D341Med (cell line): ENCODE data around the gene TEAD1.
A peak's percentile ranks its signal among the peaks of the same experiment; 100 is the strongest.

Experiments used
- DNase-seq: peaks from one replicate; pipeline ENCODE4 v3.0.0; 2012; ENCODE audit warnings: low spot score

TEAD1 gene

GRCh38 chr11:12900496-12900895, 226.3 kb downstream of the TEAD1 start:
- DNase-seq = no peak

DNA sequence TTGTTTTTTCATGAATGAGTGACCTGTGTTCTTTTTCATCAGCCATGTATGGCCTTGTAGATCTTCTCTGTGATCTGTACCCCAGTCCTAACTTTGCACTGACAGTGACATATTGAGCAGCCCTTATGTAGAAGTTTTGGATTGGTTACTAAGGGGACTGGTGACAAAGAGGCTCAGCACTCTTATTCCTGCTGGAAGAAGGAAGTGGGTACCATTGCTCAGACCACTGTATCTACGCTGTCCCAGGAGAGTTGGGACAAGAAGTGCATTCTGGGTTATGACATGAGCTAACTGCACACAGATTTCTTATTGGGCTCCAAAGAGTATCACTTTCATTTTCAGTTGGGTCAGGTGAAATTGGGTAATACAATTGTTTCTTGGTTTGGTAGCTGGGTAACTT, 227.1 kb downstream of the TEAD1 start:
- DNase-seq = no peak

DNA sequence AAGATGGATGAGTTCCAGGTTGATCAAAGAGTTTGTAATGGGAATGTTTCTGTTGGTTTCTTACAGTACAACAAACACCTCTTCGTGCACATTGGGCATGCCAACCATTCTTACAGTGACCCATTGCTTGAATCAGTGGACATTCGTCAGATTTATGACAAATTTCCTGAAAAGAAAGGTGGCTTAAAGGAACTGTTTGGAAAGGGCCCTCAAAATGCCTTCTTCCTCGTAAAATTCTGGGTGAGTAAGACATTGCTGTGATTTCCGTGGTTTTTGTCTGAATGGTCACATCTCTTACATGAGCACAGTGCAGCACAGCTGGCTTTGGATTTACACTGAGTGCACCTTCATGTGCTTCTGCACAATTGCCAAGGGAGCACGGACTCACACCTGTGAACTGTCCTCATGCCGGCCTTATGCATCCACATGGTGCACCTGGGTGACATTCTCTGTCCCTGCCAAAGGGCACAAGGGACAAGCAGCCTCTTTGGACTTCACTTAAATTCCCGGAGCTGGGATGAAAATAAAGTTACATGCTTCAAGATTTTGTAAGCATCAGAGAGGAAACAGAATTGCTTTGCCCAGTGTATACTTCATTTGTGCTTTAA, 227.8 kb downstream of the TEAD1 start:
- no peak for DNase-seq

DNA sequence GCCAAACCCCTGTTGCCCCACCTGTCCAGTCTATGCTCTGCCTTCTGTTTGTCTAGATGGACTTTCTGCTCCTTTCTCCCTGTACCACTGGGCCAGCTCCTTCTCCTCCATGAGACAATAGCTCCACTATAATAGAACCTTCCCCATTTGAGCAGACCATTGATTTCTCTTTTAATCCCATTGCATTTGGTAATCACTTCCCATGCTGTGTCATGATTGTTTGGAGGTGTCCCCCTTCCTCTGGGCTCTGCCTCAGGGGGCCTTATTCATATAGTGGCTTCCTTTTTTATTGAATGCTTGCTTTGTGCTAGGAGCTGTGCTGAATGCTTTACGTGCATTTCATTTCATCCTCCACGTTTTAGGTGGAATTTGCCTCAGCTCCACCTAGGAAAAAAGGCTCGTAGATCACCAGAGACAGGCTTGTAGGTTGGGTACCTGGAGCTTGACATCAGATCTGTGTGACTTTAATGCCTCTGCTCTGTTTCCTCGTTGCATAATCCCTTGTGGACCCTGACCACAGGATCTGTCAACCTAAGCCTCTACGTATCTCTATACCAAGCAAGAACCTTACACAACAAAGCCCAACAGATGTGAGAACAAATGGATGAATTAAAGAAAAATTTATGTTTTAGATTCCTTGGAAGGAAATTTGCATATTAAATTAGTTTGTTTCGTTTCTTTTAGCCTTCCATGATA, 228.7 kb downstream of the TEAD1 start:
- no peak for DNase-seq

DNA sequence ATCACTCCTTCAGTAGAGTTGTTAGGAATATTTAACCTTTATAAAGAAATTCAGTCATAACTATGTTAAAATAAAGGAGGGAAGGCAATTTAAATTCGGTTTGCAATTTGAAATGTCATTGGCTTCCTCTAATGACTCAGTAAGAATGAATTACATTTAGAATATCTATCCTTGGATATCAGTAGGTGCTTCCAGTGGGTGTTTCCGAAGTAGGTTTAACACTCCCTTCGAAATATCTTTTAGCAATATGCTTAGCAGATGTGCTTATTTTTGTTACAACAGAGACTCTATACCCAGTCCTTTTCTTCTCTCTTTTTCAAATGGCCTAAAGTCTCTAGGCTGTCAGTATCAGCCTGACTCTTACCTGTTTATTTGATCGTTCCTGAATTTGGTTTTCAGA, 231.2 kb downstream of the TEAD1 start:
- DNase-seq = no peak

DNA sequence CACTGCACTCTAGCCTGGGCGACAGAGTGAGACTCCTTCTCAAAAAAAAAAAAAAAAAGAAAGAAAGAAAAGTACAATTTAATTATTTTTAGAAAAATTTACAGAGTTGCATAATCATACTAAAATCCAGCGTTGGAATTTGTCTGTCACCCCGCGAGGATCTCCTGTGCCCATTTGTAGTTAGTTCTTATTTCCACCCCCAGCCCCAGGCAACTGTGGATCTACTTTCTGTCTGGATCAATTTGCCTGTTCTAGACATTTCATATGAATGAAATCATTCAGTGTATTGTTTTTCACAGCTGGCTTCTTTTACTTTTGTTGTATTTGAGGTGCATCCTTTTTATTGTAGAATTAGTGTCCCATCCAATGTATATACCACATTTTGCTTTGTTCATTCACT, 232.3 kb downstream of the TEAD1 start:
- no peak for DNase-seq

DNA sequence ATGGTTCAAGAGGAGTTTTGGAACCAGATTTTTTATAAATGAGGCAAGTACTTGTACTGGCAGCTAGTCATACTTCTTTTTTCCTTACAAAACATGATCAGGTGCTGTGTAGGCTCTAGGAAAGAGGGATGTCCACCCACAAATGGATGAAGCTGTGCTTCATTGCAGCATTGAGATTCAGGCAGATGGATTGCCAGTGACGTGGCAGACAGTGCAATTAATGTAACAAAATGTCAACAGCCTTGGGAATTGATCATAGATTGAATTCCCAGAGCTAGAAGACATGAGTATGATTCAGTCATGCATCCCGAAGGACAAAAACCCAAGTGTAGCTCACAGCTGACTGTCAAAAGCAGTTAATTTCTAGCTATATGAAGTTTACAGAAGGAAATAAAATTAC, 235.7 kb downstream of the TEAD1 start:
- no peak for DNase-seq

GRCh38 chr11:12914400-12914912, 240.2 kb downstream of the TEAD1 start:
- peak; percentile 82 for DNase-seq

DNA sequence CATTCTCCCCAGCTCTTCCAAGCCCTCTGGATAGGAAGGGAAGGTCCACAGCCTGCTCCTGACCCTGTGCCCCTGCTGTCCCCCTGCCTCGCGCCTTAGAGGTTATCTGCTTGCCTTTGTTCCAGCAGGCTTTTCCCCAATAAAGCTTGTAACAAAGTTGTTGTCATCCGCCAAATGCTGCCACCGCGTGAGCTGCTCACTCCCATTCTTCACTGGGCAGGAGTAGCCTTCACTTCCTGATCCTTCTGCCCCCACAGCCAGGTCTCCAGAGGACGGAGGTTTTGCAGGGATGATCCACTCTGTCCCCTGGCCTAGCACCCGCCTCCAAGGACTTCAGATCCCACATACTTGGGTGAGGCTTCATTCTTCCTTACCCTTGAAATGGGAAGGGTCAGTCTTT, 240.9 kb downstream of the TEAD1 start:
- no peak for DNase-seq

DNA sequence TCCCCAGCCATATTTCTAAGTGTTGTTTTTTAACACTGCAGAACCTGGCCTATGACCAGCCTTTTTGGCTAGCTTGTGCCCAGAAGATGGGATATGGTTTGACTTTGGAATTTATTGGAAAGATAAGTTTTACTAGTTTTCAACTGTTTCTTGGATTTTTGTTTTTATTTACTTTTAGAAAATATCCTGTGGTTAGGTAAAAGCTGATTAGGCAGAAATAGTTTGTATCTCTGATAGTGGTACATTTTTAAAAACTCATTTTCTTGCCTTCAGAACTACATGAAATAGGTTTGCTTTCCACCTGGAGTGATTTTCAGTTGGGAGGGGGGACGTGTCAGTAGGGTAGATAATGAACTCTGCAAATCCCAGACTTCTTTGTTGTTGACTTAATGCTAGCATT, 243.6 kb downstream of the TEAD1 start:
- no peak for DNase-seq

- no peak for DNase-seq
Observed at GRCh38 chr11:12918667-12919066, 244.4 kb downstream of the TEAD1 start.

DNA sequence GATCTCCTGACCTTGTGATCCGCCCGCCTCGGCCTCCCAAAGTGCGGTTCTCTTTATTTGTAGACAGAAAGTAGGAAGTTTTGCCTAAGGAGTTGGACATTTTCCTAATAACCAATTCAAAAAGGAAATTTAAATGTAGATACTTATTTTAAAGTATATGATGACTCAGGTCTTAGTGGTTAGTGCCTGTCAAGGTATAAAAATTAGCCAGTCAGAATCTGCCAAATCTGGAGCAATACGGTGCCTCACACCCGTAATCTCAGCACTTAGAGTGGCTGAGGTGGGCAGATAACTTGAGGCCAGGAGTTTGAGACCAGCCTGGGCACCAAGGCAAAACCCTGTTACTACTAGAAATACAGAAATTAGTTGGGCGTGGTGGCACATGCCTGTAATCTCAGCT, 248.2 kb downstream of the TEAD1 start:
- DNase-seq = no peak

DNA sequence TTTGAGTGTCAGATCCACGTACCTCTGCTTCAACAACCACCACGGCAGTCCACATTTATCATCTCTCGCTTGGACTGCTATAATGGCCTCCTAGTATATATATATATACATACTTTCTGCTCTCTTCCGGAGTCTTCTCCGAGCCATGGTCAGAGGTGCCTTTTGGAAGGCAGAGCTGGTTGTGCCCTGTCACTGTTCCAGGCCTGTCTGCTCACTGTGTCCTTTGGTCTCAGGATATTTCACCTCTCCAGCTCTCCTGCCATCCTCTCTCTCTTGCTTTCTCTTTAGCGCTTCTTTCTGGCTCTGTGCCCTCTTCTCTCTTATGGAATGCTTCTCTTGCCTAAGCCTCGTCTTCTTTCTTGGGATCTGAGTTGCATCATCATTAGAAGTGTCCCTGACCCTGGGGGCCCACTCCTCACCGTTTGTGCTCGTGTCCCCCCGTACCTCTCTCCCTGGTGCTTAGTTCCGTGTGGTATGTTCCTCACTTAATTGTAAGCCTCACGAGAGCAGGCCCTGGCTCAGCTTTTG, 248.8 kb downstream of the TEAD1 start:
- no peak for DNase-seq

DNA sequence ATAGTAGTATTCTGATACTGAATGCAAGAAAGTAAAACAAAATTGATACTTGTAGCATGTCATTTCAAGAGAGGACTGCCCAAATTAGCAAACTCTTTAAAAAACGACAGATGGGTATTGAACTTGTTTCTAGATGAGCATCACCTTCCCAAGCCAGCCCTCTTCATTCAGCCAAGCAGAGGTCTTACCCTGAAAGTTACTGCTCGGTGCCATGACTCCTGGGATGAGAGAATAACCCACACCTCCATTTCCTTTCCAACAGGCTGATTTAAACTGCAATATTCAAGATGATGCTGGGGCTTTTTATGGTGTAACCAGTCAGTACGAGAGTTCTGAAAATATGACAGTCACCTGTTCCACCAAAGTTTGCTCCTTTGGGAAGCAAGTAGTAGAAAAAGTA, 250.4 kb downstream of the TEAD1 start:
- no peak for DNase-seq

DNA sequence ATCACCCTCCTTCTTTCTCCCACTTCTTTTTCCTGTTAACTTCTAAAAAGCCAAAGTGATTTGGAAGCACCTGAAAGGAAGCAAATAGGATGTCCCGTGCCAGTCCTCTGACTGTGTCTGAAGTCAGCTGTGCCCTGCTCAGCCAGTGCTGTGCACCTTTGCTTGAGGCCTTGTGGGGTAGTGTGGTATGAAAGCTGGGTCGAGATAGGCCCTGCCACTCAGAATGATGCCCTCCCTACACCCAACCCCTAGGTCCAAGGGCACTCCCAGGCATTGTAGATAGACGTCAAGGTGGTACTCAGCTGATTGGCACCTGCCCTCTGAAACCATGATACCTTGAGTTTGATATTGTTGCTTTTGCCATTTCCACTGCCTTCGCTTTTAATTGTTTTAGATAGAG, 251.3 kb downstream of the TEAD1 start:
- no peak for DNase-seq

DNA sequence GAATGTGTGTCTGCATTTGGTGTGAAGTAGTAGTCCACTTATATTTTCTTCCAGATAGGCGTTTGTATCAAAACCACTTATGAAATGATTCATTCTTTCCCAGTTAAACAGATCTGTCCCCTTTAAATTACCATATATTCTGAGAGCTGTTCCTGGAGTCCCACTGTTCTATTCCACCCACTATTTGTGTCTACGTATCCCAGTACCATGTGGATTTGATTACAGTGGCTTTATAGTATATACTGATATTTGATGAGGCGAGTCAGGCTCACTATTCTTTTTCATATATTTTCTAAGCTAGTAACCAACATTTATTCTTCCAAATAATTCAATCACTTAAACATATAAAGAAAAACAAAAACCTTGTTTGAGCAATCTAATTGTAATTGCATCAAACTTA, 253.0 kb downstream of the TEAD1 start:
- DNase-seq = no peak

DNA sequence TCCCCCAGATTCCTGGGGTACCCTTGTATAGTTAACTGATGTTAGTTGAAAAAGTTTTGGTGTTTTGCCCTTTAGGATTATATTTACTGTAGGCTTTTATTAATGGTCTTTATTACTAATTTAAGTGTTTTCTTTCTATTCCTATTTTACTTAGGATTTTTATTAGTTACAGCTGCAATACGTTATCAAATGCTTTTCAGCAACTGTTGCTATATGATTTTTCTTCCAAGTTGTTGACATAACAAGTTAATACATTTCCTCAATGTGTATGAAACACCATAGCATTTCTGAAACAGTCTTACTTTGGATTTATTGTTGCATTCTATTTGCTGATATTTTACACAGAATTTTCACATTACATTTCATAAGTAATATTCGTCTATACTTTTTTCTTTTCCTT, 253.7 kb downstream of the TEAD1 start:
- DNase-seq = no peak

- no peak for DNase-seq
Observed at GRCh38 chr11:12930850-12931249, 256.6 kb downstream of the TEAD1 start.

GRCh38 chr11:12932485-12932884, 258.3 kb downstream of the TEAD1 start:
- DNase-seq = no peak

DNA sequence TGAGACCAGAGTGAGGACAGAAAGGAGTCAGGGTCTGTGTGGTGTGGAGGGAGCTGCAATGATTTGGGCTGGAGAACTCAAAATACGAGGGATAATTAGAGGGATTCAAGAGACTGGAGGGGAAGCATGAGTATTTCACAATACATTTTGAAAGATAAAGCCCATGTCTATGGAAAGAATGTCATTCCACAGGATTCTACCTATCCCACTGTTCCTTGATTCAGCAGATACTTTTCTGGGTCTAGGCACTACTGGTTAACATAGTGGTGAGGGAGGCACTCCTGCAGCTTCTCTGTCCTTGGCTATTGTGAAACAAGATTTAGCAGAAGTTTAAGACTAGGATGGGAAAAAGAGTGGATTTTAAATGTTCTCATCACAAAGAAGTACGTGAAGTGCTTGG, 262.0 kb downstream of the TEAD1 start:
- DNase-seq = no peak

DNA sequence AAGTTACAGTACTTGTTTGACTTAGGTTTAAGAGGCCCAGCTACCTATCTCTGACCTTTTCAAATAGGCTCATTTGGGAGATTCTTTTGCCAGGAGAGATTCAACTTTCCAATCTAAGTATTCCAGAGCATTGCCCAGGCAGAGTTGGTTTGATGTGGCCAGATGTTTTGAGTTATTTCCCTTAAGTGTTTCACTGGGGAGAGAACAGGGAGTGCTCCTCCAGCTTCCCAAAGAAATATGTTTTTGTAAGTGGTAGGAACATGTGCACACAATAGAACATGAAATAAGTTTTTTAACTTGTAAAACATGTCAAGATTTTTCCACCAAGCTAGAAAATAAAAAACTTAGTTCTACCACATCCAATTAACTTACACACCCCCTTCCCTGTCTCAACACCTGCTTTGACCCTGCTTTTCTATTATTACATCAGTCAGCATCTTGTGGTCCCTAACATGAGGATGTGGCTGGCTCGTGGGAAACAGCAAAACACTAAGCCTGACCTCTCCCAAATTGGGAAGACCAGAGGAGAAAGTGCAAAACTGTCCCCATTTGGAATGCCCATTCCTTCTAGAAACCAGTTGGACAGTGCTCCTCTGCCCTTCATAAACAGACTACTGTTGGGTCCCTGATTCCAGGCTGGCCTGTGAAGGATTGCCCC, 264.5 kb downstream of the TEAD1 start:
- DNase-seq = no peak

DNA sequence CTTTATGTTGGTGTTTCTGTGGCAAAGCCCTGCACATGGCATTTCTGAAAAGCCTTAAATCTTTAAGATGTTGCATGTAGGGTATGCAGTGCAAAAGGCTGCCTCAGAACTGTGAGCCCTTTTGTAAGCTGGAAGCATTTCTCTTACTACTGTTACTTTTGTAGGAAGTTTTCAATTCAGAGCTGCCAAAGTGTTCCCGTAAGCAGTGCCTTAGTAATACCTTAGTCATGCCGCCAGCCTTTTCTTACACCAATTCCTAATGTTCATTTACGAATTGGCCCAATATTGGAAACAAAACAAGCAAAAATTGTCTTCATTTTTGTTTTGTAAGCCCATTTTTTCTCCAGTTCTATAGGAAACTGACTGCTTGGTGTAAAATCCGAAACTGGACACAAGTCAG, 267.4 kb downstream of the TEAD1 start:
- DNase-seq = no peak

DNA sequence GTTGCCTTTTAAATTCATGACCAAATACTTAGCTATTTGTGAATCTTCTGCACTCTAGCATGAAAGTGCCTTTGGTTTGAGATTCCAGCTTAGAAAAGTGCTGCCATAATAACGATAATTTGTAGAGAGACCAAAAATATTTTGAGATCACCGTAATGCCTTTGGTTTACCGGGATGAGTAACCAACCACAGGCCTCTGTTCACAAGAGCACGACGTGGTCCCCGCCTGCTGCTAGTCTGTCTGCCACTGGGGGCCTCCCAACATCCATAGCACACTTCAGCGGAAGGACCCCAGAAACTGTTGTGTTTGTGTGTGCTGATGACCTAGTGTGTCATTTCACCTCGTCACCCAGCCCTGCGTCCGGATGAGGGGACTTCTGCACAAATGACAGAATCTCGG, 267.9 kb downstream of the TEAD1 start:
- no peak for DNase-seq
